Renal pelvis (tissue), 4 donors: ENCODE results near the gene HSPB8. TPM values are rescaled to one million over a fixed set of nuclear protein-coding genes. Genes with fewer than 3 reads are reported as not detected.

ENCODE experiments used
- DNase-seq: peaks from one replicate; pipeline ENCODE4 v3.0.0-alpha.2; 2013
- polyA plus RNA-seq, 3 donors: library from polyadenylated mRNA; unstranded; fragments of 120-200 nt; gene quantifications; one replicate each; pipeline ENCODE4 v1.2.1, GENCODE V29; 2013; ENCODE audit not compliant: insufficient read length in 3 of 3

The HSPB8 gene
- polyA plus RNA-seq, 3 donors: 5.8 to 6.8 (median 5.8) TPM

DNA sequence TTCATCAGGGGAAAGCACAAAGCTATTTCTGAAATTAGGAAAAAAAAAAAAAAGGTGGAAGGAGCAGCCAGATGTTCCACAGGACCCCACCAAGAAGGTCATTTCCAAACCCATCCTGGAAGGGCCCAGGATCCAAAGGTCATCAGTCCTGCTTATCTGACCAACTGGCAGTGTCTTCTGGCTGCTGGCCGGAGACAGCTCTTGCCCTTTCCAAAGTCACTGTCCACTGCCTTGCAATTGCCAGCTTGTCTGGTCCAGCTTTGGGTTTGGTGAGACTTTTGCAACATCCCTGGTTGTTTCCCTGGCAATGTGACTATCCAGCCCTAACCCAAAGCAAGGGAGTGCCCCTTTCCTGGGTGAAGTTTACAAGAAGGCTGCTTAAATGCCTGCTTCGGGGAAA, 18.9 kb upstream of the HSPB8 start:
- DNase-seq: no peak

DNA sequence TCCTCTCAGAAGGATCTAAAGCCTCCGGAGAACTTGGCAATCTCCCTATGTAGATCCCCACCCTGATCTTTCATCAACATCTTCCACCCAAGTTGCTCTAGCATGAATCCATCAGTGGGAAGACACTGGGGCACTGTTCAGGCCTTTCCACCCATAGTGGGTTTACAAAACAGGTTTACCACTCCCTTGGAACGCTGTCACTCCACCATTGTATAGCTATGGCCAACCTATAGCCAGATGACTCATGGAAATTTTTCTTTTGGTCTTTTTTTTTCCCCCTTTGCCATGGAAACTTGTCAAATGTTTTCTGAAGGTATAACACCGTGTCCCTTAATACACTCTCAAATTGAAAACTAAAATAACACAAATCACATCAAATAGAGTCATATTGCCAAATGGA, 10.8 kb upstream of the HSPB8 start:
- no peak for DNase-seq

DNA sequence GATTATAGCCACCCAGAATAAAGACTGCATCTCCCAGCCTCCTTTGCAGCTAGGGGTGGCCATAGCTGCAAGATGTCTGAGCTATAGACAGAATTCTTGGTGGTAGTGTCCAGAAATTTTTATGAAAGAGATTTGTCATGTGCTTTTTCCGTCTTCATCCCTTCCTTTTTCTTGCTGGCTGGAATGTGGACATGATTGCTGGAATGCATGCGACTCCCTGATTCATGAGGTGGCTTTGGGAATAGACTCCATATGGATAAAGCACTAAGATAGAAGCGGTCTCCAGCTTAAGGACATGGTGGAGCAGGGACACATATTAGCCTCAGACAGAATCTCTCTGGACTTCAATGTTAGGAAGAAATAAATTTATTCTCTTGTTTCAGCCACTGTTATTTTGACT, 10.0 kb upstream of the HSPB8 start:
- DNase-seq: no peak

DNA sequence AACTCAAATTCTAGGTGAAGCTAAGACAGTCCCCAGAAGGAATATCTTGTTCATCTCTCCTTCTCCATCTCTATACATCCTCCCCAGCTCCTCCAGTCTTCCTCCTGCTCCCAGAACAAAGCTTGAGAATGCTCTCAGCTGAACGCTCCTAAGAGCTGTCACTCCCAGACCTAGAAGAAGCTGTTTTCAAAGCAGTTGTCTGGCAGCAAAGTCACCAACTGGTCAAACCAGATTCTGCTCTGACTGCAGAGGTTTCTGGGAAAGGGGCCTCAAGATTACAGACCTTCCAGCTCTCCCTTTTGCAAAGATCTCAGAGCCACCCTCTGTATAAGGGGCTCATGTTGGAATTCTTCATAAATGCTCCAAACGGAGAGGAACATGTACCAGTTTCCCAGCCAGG, 9.6 kb upstream of the HSPB8 start:
- no peak for DNase-seq

DNA sequence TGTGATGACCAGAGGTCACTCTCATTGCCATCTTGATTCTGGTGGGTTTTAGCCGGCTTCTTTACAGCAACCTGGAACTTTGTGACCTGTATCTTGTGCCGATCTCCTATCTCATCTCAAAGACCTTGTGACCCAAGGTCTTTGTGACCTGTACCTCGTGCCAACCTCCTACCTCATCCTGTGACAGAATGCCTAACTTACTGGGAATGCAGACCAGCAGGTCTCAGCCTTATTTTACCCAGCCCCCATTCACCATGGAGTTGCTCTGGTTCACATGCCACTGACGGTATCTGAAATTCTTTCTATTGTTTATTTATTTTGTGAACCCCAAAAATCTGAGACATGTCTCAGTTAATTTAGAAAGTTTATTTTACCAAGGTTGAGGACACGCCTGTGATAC, 7.4 kb upstream of the HSPB8 start:
- DNase-seq: no peak

DNA sequence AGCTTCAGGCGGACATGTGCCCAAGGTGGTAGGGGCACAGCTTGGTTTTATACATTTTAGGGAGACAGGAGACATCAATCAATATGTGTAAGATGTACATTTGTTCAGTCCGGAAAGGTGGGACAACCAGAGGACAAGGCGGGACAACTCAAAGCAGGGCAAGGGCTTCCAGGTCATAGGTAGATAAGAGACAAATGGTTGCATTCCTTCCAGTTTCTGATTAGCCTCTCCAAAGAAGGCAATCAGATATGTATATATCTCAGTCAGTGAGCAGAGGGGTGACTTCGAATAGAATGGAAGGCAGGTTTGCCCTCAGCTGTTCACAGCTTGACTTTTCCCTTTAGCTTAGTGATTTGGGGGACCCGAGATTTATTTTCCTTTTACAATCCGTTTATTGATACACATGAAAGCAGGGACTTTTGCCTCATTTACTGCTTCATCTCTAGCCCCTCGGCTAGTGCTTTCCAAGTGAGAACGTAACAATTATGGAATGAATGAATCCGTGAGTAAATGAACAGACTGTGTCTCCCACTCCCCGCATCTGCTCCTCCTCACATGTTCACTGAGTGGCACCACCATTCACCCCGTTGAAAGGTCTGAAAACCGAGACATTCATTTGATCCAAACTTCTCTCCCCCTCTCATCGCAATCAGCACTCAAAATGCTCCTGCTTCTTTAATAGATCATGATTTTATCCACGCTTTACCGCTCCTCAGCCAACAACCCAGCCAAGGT, 6.9 kb upstream of the HSPB8 start:
- DNase-seq: no peak

DNA sequence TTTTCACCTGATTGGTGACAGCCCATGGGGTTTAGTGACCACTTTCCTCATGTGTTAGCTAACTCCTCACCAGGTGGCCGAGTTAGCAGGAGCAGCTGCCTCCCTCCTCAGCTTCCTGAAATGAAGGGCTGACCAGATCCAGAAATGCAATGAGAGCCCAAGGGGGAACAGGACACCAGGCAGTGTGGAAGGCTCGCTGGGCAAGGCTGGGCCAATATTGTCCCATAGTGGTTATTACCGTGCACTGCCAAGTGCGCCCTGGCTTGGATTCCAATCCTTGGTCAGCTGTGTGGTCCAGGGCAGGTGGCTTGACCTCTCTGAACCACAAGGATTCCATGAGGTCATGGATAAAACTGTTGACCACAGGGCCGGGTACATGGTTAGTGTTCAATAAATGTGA, 3.6 kb upstream of the HSPB8 start:
- DNase-seq: no peak

DNA sequence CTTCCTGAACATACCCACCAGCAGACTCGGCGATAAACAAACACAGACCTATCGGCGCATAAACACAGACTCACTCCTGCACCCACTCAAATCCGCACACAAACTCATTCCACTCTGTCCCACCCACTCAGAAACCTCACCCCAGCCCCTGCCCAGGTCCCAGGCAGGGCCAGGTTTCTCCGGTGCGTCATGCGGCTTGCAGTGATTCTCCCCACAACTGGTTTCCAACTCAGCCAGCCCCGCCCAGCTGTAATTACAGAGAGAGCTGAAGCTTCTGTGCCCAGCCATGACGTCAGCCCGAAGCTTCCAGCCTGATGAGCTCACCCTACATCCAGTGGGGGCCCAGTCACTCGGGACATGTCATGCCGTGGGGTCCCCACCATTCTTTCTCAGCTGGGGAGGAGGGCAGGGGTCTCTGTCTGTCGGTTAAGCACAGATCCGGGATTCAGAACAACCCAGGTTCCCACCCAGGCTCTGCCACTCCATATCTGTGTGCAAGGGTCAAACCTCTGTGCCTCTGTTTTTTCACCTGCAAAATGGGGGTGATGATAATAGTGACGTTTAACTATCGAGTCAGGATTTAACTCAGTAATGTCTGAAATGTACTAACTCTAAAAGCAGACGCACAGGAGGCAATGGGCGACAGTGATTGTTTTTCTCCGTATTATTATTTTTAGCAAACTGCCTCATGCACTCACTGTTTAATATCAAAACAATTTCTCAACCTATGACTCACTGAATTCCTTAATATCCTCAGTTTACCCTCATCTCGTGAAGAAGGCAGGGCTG, 2.3 kb upstream of the HSPB8 start:
- DNase-seq: peak; percentile 60

DNA sequence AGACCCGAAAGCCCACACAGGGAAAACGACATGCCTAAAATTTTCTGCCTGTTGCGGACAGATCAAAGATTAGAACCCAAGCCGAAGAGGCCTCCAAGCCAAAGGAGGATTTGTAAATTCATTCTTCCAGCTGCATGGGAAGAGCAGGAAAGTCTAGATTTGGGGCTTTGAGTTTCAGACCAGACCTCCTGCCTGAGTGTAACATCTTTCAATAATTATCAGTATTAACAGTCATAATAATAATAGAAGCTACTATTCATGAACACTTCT, 1.7 kb upstream of the HSPB8 start:
- no peak for DNase-seq

DNA sequence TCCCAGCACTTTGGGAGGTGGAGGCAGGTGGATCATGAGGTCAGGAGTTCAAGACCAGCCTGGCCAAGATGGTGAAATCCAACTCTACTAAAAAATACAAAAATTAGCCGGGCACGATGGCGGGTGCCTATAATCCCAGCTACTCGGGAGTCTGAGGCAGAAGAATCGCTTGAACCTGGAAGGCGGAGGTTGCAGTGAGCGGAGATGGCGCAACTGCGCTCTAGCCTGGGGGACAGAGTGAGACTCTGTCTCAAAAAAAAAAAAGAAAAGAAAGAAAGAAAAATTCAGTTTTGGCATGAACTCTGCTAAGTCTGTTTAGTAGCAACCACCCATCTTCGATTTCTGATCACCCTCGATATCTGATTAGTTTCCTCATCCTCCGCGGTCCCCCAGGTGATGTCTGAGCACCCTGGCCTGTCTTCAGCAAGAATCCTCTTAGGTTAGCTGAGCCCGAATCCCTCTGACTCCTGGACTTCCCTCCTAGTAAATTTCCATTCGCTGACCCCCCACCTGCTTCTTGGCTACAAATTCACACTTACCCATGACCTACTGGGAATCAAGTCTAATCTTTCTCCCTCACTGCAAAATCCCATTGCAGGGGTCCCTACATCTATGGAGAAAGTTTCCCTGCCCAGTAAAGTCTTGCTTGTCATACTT, 879 bp upstream of the HSPB8 start:
- DNase-seq: no peak

DNA sequence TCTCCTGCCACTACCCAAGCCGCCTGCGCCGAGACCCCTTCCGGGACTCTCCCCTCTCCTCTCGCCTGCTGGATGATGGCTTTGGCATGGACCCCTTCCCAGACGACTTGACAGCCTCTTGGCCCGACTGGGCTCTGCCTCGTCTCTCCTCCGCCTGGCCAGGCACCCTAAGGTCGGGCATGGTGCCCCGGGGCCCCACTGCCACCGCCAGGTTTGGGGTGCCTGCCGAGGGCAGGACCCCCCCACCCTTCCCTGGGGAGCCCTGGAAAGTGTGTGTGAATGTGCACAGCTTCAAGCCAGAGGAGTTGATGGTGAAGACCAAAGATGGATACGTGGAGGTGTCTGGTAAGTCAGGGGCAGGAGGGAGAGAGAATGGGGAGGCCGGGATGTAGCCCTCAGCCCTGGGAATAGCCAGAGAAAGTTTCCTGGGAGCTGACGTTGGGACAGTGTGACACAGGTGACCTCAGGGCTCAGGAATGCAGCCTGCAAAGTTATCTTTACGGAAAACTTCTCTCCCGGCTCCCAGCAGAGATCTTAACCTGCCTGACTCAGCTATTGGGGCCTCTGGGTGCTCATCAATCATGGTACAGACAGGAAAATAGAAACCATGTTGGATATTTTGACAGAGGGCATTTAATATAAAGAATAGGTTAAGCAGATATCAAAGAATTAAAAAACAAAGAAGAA, 747 bp downstream of the HSPB8 start:
- DNase-seq: no peak

DNA sequence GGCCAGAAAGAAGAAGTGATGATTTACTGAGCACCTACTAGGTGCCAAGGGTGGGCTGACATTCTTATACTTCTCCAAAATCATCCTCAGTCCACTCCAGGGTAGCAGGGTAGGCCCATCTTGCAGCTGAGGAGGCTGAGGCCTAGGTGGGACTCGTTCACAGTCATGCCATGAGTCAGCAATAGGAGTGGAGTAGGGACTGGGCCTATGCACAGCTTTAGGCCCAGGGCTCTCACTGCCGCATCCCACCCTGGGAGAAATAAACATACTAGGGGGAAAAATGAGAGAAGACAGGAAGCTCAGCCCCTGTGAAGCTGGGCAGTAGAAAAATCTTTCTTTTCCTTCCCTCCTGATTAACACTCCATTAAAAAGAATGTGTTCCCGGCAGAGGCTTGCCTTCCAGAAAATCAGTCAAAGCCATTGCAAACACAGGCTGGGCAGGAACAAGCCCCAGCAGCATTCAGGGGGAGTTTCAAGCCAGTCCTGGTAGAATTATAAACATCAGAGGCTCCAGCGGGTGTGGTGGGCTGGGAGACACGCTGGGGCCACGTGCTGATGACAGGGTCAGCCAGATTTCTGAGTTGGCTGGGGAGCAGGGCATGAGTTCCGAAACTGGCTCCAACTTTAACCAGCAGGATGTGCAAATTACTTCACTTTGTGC, 1.8 kb downstream of the HSPB8 start:
- no peak for DNase-seq

DNA sequence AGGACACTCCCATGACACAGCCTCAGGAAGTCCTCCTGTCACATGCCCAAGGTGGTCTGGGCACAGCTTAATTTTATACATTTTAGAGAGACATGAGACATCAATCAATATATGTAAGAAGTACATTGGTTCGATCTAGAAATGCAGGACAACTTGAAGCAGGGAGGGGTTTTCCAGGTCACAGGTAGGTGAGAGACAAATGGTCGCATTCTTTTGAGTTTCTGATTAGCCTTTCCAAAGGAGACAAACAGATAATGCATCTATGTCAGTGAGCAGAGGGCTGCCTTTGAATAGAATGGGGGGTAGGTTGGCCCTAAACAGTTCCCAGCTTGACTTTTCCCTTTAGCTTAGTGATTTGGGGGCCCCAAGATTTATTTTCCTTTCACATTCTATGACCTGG, 2.5 kb downstream of the HSPB8 start:
- no peak for DNase-seq

DNA sequence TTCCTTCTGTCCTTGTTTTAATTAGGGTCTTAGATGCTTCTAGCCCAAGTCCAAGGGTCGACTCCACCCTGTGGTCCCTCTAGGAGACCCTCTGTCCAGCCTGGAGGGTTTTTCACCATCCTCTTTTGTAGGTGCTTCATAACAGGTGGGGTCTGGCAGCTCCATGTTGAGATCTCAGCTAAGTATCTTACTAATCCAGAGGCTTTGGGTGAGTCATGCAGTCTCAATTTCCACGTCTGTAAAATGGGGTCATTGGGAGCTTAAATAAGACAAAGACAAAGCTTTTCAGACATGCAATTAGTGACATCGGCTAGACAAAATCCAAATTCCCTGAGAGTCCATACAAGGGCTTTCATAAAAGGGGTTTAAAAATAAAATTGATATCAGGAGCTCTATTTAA, 3.2 kb downstream of the HSPB8 start:
- DNase-seq: no peak

DNA sequence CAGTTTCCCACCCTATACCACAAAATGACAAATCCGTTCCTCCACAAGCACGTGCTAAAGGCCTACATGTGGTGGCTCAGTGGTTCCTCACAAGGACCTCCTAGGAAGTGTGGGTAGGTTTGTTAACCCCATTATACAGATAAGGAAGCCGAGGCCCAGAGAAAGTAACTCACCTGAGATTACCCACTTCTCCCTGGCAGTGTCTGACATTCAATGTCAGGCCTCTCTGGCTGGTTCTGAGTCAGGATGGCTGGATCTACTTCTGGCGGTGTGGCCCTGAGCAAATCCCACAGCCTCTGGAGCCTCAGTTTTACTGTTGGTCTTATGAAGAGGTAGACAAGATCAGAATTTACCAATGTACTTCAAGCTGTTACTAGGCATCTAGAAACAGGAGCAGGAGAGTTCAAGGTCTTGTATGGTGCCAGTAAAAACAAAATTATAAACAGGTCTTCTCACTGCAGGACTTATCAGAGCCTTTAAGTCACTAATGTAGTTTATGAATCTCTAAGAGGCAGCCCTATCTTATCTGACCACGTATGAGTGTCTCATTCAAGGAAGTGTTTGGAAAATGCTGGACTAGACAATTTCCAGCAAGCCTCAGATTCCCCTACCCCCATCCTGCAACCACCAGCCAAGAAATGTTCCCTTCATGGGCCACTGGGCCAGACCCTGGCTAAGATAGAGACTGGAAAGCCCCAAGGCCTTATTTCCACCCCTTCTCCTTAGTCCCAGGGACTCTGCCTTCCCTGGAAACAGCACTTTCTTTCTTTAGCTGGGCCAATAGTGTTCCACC, 4.2 kb downstream of the HSPB8 start:
- no peak for DNase-seq

DNA sequence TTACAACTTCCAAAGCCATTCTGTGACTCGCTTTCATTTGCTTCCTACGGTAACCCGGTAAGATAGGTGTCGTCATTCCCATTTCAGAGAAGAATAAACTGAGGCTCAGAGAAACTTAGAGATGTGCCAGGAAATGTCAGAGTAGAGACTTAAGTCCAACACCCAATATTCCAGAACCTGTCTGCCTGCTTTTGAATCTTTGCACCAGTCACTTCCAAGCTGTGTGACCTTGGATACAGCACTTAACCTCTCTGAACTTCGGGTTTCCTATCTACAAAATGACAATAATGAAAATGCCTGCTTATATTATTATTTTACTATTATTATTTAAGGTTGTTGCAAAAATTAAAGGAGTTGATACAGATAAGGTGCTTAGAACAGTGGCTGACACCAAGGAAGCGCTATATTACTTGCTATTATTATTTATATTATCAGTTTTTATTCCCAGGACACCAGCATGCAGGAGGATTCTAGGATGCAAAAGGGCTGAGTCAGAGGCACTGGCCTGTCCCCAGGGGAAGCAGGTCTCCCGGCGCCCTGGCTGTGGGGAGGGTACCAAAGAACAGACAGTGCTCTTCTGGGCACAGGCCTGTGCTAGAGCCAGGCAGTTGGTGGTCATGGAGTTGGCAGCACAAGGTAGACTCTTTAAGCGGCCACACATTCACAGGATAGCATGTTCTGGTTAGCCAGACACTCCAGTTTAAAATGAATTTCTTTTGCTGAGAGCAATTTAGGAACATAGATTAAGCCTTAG, 5.4 kb downstream of the HSPB8 start:
- DNase-seq: no peak

DNA sequence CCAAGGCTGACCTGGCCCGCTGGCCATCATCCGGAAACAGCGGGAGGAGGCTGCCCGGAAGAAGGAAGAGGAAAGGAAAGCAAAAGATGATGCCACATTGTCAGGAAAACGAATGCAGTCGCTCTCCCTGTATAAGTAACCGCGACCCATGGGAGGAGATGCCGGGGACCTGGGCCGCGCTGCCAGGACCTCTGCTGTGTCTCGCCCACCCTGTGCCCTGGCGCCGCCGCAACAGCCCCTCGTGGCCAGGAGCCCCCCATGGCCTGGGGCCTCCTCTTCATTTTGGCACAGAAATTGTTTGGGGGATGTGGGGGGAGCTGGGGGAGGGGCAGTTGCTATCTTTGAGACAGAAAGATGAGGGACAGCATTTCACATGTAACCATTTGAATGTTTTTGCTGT, 16.5 kb downstream of the HSPB8 start:
- no peak for DNase-seq

DNA sequence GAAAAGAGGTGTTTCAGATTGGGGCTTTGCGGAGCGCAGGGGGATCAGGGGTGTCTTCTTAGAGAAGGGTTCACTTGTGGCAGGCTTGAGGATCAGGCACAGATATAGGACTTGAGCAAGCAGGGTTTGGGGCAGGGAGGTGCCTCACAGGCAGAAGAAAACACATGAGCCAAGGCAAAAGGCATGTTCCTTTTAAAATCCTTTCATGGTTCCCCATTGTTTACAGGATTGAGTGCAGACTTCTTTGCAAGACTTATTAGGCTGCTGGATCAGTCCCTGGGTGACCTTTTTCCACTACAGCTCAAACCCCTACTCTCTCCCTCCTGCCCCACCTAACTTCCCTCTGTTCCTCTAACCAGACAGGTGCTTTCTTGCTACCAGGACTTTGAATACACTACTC, 19.7 kb downstream of the HSPB8 start:
- DNase-seq: no peak

DNA sequence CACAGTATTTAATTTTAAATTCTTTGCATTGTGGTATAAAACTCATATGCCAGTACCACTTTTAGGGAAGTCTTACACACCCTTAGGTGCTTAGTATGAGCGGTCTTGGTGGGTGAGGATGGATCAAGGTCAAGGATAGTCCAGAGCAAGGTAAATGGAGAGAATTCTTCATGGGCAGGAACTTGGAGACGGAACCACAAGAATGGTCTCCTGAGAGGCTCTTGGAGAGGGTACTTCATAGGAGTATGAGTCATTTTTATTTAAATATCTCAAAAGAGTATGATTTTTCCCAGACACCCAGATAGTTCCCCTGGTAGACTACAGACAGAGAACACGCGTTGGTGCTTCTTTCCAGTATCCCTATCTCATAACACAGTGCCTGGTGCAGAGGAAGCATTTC, 21.9 kb downstream of the HSPB8 start:
- DNase-seq: no peak

DNA sequence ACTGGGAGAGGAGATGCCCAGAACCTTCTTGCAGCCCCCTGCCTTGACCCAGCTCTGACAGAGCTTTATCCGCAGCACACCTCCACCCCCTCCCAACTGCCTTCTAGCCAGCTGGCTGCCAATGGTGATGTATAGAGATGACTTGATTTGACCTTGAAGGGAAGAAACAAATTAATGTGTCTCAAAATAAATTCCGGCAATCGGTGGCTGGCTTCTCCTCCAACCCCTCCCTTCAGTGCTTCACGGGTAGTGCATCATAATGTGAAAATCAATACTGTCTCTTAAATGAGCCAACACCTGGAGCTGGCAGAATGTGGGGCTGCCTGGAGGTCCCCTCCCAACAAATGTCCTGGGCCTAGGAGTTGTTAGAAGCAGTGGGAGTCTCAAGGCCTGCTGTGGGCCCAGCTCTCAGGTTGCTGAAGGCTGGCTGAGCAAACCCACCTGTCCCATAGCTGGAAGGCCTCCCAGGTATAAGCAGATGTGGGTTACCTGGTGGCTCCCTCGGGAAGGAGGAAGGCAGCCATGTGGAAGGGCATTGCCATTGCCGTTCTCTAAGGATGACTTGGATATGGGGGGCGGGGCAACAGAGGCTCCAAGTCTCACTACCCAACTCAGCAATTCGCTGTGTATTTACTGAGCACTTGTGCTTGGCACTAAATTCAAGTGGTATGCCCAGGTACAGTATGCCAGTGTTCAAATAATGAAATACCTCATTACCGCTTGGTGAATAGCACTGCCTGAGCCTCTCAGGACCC, 23.2 kb downstream of the HSPB8 start:
- DNase-seq: no peak
